GM19240 (cell line): ENCODE measurements around the gene RAD21L1.

ENCODE experiments used
- DNase-seq: peaks from one replicate; pipeline ENCODE4 v3.0.0; 2011; ENCODE audit warnings: low spot score; ENCODE audit not compliant: insufficient read length

Gene RAD21L1

DNA sequence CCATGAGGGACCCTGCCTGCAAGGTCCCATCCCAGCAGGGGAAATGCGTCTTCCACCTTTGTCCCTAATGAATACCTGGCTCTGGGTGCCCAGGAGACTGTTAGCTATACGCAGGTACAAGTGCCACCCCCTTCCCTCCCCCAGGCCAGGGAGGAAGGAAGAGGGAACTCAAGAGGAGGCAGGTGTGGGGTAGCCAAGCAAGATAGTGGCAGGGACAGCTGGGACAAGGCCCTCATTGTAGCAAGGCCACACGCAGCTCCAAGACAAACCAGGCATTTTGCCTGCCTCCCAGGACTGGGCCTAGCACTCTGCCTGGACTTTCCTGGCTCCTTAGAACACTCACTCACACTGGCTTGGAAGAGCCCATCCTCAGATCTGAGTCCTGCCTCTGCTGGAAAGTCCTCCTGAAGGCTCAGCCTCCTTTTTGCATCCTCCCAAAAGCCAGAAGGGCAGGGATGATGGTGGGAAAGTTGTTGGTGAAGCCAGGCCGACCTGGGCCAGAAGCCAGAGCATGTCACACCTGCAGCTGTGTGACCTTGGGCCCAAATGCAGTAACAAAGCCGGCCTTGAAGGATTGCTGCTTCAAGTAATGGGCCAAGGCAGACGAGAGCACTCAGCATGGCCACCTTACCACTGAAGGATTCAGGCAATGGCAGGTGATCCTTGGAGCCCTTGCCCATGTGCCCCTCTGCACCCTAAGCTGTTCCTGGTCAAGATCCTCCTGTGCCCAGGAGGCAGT lies 68.0 kb downstream of the RAD21L1 start:
- no peak for DNase-seq

DNA sequence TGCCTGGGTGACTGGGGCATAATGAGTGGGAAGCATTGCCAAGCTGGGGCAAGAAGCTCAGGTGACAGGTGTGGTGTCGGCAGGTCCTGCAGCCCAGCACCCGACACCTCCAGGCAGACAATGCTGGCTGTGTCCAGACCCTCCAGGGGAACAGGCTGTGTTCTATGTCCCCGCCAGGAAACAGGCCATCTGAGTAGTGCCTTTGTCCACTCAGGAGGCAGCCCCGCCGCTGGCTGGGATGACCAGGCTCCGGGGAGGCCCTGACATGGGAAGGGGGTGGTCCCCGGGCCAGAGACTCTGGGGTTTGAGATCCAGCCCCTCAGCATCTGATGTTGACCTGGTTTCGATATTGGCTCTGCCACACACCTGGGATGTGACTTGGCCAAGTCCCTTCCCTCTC lies 68.7 kb downstream of the RAD21L1 start:
- DNase-seq, result no peak

DNA sequence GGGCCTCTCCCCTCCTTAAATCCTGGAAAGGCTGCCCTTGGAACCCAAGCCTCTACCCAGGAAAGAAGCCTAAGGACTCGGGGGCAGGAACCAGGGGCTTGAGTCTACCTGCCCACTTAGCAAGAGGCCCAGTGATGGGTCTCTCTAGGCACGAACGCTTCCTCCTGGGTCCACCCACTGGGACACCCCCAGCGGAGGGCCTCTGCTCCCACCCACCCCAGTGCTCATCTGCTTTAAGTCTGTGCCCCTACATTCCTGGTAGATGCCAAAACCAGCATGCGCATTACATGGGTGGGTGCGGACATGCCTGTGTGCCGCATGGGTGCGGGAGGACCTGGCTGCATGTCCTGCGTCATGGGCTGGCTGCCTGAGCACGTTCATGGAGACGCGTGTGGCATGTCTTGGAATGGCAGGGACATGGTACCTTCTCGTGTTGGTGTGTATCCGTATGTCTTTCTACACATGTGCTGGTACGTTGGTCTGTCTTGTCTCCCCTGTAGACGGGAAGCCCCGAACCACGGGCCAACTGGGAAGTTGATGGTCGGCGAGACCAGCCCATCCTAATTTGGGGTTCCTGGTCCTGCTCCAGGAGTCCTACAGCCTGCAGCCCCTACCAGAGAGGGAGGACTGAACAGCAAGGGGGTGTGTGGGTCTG lies 69.6 kb downstream of the RAD21L1 start:
- DNase-seq, result no peak

DNA sequence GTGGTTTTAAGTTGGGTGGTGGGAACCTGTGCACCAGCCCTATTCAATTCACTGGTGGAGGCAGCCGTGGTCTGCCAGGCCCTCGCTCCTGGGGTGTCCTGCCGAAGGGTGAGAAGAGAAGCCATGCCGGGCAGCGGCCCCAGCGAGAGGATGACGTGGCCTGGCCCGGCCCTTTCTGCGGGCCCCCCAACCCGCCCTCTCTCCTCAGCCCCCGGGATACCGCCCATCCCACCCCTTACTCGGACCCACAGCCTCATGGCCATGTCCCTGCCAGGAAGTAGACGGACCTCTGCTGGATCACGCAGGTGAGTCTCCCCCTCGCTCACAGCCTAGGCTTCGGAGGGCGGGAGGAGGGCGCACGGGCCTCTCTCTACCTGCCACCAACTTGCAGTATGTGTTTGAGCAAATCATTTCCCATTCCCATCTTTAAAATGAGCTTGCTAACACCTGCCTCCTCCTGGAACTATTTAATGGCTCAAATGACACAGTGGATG lies 70.3 kb downstream of the RAD21L1 start:
- no peak for DNase-seq

DNA sequence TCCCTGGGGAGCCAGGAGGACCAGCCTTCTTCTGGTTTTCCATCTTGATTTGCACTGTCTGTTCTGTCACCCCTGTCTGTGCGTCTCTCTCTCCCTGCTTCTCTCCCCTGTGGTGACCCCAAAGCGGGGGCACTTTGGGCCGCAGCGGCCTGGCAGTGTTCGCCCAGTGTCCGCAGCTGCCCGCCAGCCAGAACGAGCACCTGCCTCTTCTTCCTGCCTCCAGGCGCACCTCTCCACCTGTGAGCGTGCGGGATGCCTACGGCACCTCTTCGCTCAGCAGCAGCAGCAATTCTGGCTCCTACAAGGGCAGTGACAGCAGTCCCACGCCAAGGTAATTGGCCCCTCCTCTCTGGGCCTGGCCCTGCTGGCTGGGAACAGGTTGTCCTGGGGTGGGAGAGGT lies 71.1 kb downstream of the RAD21L1 start:
- no peak for DNase-seq

DNA sequence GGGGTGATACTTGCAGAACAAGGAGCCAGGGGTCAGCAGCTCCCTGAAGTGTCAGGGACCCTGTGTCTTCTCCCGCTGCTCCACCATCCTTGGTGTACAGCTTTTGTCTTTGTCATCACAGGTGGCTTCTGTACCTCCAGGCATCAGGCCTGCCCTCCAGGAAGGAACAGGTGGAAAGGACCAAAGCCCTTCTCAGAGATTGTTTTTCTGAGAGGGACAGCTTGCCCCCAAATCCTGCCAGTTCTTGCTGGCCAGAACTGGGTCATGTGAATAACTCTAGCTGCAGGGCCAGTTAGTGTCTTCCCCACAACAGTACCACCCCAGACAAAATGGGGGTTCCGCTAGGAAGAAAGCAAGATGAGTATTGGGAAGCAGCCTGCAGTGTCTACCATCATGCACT lies 71.6 kb downstream of the RAD21L1 start:
- DNase-seq, result no peak

DNA sequence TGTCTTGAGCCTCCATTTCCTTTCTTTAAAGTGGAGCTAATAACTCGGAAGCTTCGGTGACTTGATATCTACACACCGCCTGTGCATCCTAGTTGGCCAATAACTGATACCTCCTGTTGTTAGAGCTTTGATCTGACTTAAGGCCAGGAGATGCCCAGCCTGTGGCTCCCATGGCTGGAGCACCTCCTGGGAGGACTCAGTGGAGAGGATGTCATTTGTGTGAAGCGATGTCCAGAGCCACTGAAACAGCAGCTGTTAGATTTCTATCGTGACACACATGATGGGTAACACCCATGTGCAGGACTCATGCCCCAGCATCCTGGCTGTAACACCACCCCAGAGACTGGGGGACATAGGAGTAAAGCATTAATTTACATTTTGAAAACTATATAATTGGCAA lies 72.3 kb downstream of the RAD21L1 start:
- no peak for DNase-seq

DNA sequence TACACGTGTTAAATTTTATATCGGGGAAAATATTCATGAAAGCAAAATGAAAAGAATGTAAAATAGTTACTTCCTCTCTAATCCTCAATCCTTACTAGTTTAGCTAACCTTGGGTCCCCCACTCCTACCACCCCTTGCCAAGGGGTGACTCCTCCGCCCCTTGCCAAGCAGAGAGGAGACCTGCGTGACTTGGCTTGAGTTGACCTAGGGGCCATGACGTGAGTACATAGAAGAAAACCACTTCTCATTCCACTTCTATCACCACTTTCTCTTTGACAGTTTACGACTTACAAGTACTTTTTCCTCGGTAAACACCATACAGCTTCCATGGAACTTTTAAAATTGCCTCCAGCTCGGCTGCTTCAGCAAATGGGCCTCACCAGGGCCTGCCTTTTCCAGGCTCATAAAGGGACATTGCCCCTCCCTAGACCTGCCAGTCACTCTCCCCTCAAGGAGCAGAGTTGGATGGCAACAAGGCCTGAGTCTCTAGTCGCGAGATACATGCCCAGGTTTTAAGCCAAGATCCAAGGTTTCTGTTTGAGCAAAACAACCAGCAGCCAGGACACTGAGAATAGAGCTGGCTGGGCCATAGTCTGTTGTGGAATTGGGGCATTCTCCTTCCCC lies 73.2 kb downstream of the RAD21L1 start:
- DNase-seq, result no peak

DNA sequence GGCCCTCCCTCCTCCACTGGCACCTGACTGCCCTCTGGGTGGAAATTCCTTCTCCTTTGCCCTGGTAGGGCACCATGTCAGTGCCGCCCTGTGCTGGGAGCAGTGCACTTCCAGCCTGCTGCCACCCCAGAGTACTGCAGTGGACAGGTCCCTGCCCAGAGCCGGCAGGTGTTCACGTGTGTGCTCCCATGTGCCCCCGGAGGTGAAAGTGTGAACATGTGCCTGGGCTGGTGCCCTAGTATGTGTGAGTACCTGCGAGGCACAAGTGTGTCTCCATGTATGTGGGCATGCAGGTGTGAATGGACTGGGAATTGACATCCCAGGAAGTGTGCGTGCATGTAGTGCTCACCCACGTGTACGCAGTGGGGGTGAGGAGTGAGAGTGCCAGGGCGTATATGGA lies 73.7 kb downstream of the RAD21L1 start:
- DNase-seq, result peak; percentile 36

DNA sequence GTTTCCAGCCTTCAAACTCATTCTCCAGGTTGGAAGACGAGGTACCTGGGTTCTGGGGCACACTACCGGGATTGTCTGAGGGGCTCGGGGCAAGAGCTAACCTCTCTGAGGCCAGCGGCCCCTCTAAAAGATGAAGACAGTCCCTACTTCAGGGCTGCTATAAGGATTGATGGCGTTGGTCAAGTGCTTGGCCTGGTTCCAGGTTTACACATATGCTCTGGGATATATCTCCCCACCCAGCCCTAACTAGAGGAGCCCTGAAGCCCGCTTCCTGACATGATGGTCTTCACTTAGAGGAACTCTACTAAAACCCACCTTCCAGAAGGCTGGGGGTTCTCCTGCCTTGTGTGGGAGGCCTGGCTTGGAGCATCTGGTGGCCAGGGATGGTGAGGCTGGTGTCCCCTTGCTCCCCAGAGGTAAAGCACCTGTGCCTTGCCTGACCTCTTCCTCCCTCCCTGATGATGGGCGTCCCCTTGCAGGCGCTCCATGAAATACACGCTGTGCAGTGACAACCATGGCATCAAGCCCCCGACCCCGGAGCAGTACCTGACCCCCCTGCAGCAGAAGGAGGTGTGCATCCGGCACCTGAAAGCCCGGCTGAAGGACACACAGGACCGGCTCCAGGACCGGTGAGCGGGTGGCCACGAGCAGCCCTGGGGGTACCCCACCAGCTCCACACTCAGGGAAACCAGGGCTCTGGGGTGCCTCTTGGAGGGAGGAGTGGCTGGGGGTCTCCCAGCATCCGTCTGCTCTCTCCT lies 74.4 kb downstream of the RAD21L1 start:
- DNase-seq, result no peak

DNA sequence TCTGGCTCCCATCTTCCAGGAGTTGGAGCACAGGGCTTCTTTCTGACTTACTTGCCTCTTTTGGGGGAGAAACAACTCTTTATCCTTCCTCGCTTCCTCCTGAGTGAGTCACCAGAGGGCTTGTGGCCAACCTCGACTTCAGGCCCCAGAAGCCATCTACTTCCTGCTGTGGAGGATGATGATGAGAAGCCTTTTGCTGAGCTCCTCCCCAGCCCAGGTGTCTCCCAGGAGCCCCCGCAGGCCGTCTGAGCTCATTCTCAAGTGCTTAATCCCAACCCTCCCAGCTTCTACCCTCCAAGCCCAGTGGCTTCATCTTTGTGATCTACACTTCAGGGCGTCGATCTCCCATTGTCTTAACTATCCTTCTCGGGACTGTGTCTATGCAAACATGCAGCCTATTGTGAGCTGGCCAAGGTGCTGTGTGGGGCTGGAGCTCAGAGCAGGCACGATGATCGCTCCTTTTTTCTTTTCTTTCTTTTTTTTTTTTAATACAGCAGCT lies 75.2 kb downstream of the RAD21L1 start:
- no peak for DNase-seq

DNA sequence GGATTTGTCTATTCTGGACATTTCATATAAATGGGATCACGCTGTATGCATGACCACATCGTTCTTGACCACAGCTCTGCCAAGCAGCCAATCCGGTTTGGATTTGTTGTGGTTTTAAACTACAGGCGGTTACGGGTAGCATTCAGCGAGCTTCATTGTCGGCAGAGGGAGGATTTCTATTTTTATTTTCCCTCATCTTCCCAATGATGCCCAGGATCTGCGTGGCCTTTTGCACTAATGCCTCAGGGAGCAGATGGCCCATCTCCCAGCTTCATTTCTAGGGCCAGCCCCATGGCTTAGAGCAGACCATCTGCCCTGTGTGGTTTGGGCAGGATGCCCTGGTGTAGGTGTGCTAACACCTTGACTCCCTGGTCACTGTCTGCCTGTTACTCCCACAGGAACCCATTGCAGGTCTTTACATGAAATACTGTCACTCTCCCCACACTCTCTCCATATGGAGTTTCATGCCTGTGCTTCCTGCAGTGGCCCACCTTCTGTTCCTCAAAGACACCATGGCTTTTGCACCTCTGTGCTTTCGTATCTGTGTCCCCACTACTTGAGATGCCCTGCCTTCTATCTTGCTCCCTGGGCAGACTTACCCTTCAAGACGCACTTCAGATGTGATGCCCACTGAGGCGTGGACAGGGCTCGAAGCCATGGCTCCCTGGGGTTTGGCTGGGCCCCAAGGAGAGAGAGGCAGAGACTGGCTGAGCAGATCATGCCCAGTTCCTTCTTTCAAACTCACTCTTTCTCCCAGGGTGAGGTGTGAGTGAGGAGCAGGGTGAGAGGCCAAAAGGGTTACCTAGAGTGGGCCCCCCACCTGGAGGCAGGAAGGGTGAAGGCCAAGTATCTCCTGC lies 77.1 kb downstream of the RAD21L1 start:
- DNase-seq, result no peak

DNA sequence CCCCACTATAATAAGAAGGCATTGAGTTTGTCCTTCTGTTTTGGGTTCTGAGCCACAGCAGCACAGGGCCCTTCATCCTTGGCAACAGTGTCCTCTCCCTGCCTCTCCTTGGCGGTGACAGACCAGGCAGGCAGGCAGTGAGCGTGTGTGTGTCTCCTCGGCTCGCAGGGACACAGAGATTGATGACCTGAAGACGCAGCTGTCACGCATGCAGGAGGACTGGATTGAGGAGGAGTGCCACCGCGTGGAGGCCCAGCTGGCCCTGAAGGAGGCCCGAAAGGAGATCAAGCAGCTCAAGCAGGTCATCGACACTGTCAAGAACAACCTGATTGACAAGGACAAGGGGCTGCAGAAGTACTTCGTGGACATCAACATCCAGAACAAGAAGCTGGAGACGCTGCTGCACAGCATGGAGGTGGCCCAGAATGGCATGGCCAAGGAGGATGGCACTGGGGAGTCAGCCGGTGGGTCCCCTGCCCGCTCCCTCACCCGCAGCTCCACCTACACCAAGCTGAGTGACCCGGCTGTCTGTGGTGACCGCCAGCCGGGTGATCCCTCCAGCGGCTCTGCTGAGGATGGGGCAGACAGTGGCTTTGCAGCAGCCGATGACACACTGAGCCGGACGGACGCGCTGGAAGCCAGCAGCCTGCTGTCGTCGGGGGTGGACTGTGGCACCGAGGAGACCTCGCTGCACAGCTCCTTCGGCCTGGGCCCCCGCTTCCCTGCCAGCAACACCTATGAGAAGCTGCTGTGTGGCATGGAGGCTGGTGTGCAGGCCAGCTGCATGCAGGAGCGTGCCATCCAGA lies 79.1 kb downstream of the RAD21L1 start:
- no peak for DNase-seq
